H9 (cell line): ENCODE results near the gene HAUS8. TPM values are rescaled to one million over a fixed set of nuclear protein-coding genes. Genes with fewer than 3 reads are reported as not detected.

Source experiments
- DNase-seq: peaks from one replicate; pipeline ENCODE4 v3.0.0-alpha.2; 2017
- H2AFZ ChIP-seq: one replicate; pipeline ENCODE4 v1.6.1; 2013; ENCODE audit warnings: mild to moderate bottlenecking, low read length, control low read depth, moderate library complexity
- H2AK5ac ChIP-seq: 2 replicates; pipeline ENCODE4 v1.6.1; 2013; ENCODE audit warnings: low read length, control low read depth, mixed read lengths; ENCODE audit not compliant: insufficient read length
- H2BK120ac ChIP-seq: one replicate; pipeline ENCODE4 v1.6.1; 2013; ENCODE audit warnings: low read depth, mild to moderate bottlenecking, low read length, control low read depth, inconsistent platforms; ENCODE audit not compliant: poor library complexity, severe bottlenecking
- H2BK12ac ChIP-seq: 2 replicates; pipeline ENCODE4 v1.6.1; 2013; ENCODE audit warnings: low read length, control low read depth, mixed read lengths, low read depth; ENCODE audit not compliant: insufficient read length
- H2BK15ac ChIP-seq: 2 replicates; pipeline ENCODE4 v1.6.1; 2013; ENCODE audit warnings: low read depth, low read length, control low read depth
- H2BK20ac ChIP-seq: one replicate; pipeline ENCODE4 v1.6.1; 2013; ENCODE audit warnings: low read depth, mild to moderate bottlenecking, low read length, control low read depth, inconsistent platforms; ENCODE audit not compliant: poor library complexity, severe bottlenecking
- H2BK5ac ChIP-seq: 2 replicates; pipeline ENCODE4 v1.6.1; 2013; ENCODE audit warnings: low read length, control low read depth, mixed read lengths; ENCODE audit not compliant: insufficient read length
- H3K14ac ChIP-seq: 2 replicates; pipeline ENCODE4 v1.6.1; 2013; ENCODE audit warnings: low read length, control low read depth; ENCODE audit not compliant: insufficient read depth
- H3K18ac ChIP-seq: 2 replicates; pipeline ENCODE4 v1.6.1; 2013; ENCODE audit warnings: low read depth, mild to moderate bottlenecking, mixed read lengths, low read length, control low read depth; ENCODE audit not compliant: insufficient read length
- H3K23ac ChIP-seq: 2 replicates; pipeline ENCODE4 v1.6.1; 2013; ENCODE audit warnings: low read length, control low read depth, mixed read lengths, low read depth; ENCODE audit not compliant: insufficient read length
- H3K23me2 ChIP-seq: 2 replicates; pipeline ENCODE4 v1.6.1; 2013; ENCODE audit warnings: low read depth, mild to moderate bottlenecking, mixed read lengths, low read length, control low read depth; ENCODE audit not compliant: insufficient read length, poor library complexity, severe bottlenecking
- H3K27ac ChIP-seq: 2 replicates; pipeline ENCODE4 v1.5.1; 2013; ENCODE audit warnings: low read length, control low read depth, mixed read lengths, low read depth; ENCODE audit not compliant: insufficient read length
- H3K27me3 ChIP-seq: 2 replicates; pipeline ENCODE4 v1.6.1; 2013; ENCODE audit warnings: low read length, control low read depth, inconsistent platforms; ENCODE audit not compliant: insufficient read depth
- H3K4ac ChIP-seq: 2 replicates; pipeline ENCODE4 v1.6.1; 2013; ENCODE audit warnings: low read depth, mild to moderate bottlenecking, control low read depth, inconsistent platforms, low read length, moderate library complexity
- H3K4me1 ChIP-seq: 2 replicates; pipeline ENCODE4 v1.6.1; 2013; ENCODE audit warnings: low read length, control low read depth, inconsistent platforms; ENCODE audit not compliant: insufficient read depth
- H3K4me2 ChIP-seq: 2 replicates; pipeline ENCODE4 v1.6.1; 2013; ENCODE audit warnings: low read length, control low read depth, mixed read lengths; ENCODE audit not compliant: insufficient read length, insufficient read depth
- H3K56ac ChIP-seq: 2 replicates; pipeline ENCODE4 v1.6.1; 2013; ENCODE audit warnings: low read depth, mild to moderate bottlenecking, mixed read lengths, low read length, control low read depth; ENCODE audit not compliant: insufficient read length
- H3K79me1 ChIP-seq: 2 replicates; pipeline ENCODE4 v1.6.1; 2013; ENCODE audit warnings: low read depth, mild to moderate bottlenecking, moderate library complexity, low read length, control low read depth, inconsistent platforms; ENCODE audit not compliant: insufficient read depth, poor library complexity, severe bottlenecking
- H3K79me2 ChIP-seq: 2 replicates; pipeline ENCODE4 v1.6.1; 2013; ENCODE audit warnings: low read length, control low read depth, inconsistent platforms; ENCODE audit not compliant: insufficient read depth
- H3K9ac ChIP-seq: 2 replicates; pipeline ENCODE4 v1.6.1; 2013; ENCODE audit warnings: low read length, control low read depth, mixed read lengths; ENCODE audit not compliant: insufficient read length; ENCODE audit errors: extremely low read depth
- H3K9me3 ChIP-seq: one replicate; pipeline ENCODE4 v1.6.1; 2013; ENCODE audit warnings: low read depth, low read length, inconsistent platforms; ENCODE audit not compliant: control insufficient read depth
- H3T11ph ChIP-seq: one replicate; pipeline ENCODE4 v1.6.1; 2013; ENCODE audit warnings: mild to moderate bottlenecking, low read length, control low read depth, inconsistent platforms
- H4K20me1 ChIP-seq: one replicate; pipeline ENCODE4 v1.6.1; 2013; ENCODE audit not compliant: control insufficient read depth, insufficient read length, insufficient read depth
- H4K5ac ChIP-seq: 2 replicates; pipeline ENCODE4 v1.6.1; 2013; ENCODE audit warnings: low read depth, mild to moderate bottlenecking, mixed read lengths, low read length, control low read depth; ENCODE audit not compliant: insufficient read length
- H4K8ac ChIP-seq: replicated peaks from 2 replicates; pipeline ENCODE4 v1.6.1; 2013; ENCODE audit warnings: low read length, control low read depth, mixed read lengths, low read depth; ENCODE audit not compliant: insufficient read length
- H4K91ac ChIP-seq: 2 replicates; pipeline ENCODE4 v1.6.1; 2013; ENCODE audit warnings: low read depth, mild to moderate bottlenecking, moderate library complexity, mixed read lengths, low read length, control low read depth; ENCODE audit not compliant: insufficient read length
- H3K27ac Mint-ChIP-seq, 3 experiments: 2 replicates in 2 of 3; 3 replicates in 1 of 3; pipeline ENCODE4 v1.8.0; 2020 to 2021; ENCODE audit warnings: mixed read lengths in 3 of 3, mild to moderate bottlenecking in 1 of 3, moderate library complexity in 1 of 3
- H3K27me3 Mint-ChIP-seq: 2 replicates; pipeline ENCODE4 v1.8.0; 2021; ENCODE audit warnings: low read depth, mild to moderate bottlenecking, moderate library complexity, mixed read lengths
- H3K36me3 Mint-ChIP-seq, 3 experiments: 2 replicates in 2 of 3; 3 replicates in 1 of 3; pipeline ENCODE4 v1.8.0; 2020 to 2021; ENCODE audit warnings: low read depth in 3 of 3, mixed read lengths in 3 of 3; ENCODE audit not compliant: insufficient read depth in 1 of 3
- H3K4me1 Mint-ChIP-seq, 2 experiments: 2 replicates each; pipeline ENCODE4 v1.8.0; 2020; ENCODE audit warnings: mixed read lengths in 2 of 2
- H3K4me3 Mint-ChIP-seq, 2 experiments: 2 replicates in 1 of 2; 3 replicates in 1 of 2; pipeline ENCODE4 v1.8.0; 2020 to 2021; ENCODE audit warnings: mild to moderate bottlenecking in 2 of 2, mixed read lengths in 2 of 2, moderate library complexity in 1 of 2
- H3K9me3 Mint-ChIP-seq, 2 experiments: 2 replicates in 1 of 2; 3 replicates in 1 of 2; pipeline ENCODE4 v1.8.0; 2020; ENCODE audit warnings: mild to moderate bottlenecking in 2 of 2, mixed read lengths in 2 of 2, moderate library complexity in 1 of 2
- WGBS: extraction: QIAGEN DNeasy Blood & Tissue Kit; methylation state at CpG from one replicate; pipeline ENCODE4 v1.1.7; 2013; ENCODE audit warnings: missing lambda C conversion rate, low lambda C conversion rate, mixed read lengths; ENCODE audit not compliant: insufficient read length; ENCODE audit errors: extremely low coverage; 5-methylcytosine and 5-hydroxymethylcytosine counted together
- total RNA-seq: library from RNA; stranded (reverse); gene quantifications from 2 replicates; pipeline ENCODE4 v1.2.1, GENCODE V29; 2021
- TF ChIP-seq, protein P1 (sequence below): fragments of 200-600 bp; sonication (generic); conservative IDR thresholded peaks from 3 replicates; pipeline ENCODE4 v1.8.0; 2021; ENCODE audit warnings: antibody characterized with exemption, mild to moderate bottlenecking

Gene HAUS8
- total RNA-seq, 1 experiment from 2014 or later: 27.8 TPM

DNA sequence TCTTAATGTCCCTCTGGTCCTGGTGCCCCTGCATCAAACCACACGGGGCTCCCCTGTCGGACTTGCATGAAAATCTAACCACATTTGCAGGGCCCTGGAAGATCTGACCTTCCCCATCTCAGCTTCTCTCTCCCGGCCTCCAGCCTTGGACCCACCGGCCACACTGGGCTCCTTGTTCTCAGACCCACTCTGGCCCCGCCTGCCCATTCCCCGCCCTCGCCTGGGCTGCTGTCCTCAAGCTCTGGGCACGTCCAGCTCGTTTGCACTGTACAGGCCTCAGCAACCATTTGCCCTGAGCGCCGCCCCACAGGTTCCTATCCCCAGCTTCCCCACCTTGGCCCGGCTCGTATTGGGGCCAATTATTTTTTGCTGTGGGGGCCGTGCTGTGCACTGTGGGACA, 10.9 kb upstream of the HAUS8 start:
- H2BK20ac ChIP-seq: no peak overlapping the region
- H3K36me3 Mint-ChIP-seq: peaks cover 8 to 10% (median 9%) of the 10 kb centered on the region in 3 experiments; a peak in 5 of 7 replicates
- H4K8ac ChIP-seq: no peak overlapping the region
- WGBS: no CpG with 5 or more reads among the region's 14 CpGs
- no peak for DNase-seq
- no peak overlapping the region for H3K18ac ChIP-seq
- H4K20me1 ChIP-seq: no peaks in the 10 kb centered on the region
- H4K91ac ChIP-seq: no peak overlapping the region
- no peak overlapping the region for H2AFZ ChIP-seq
- no peak overlapping the region for H2BK12ac ChIP-seq
- no peak overlapping the region for H2BK5ac ChIP-seq
- H3K27ac ChIP-seq: no peak overlapping the region
- no peak overlapping the region for H3K9ac ChIP-seq
- no peak overlapping the region for H4K5ac ChIP-seq
- no peaks in the 10 kb centered on the region for H3K9me3 ChIP-seq
- H3T11ph ChIP-seq: no peak overlapping the region
- H3K27me3 Mint-ChIP-seq: no peaks in the 10 kb centered on the region
- no peak overlapping the region for H3K4me3 Mint-ChIP-seq
- TF ChIP-seq, protein P1, sequence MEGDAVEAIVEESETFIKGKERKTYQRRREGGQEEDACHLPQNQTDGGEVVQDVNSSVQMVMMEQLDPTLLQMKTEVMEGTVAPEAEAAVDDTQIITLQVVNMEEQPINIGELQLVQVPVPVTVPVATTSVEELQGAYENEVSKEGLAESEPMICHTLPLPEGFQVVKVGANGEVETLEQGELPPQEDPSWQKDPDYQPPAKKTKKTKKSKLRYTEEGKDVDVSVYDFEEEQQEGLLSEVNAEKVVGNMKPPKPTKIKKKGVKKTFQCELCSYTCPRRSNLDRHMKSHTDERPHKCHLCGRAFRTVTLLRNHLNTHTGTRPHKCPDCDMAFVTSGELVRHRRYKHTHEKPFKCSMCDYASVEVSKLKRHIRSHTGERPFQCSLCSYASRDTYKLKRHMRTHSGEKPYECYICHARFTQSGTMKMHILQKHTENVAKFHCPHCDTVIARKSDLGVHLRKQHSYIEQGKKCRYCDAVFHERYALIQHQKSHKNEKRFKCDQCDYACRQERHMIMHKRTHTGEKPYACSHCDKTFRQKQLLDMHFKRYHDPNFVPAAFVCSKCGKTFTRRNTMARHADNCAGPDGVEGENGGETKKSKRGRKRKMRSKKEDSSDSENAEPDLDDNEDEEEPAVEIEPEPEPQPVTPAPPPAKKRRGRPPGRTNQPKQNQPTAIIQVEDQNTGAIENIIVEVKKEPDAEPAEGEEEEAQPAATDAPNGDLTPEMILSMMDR: no peak
- no peaks in the 10 kb centered on the region for H3K23me2 ChIP-seq
- no peak overlapping the region for H3K56ac ChIP-seq
- H3K14ac ChIP-seq: no peak overlapping the region
- no peaks in the 10 kb centered on the region for H3K79me1 ChIP-seq
- H3K79me2 ChIP-seq: peaks cover 8% of the 10 kb centered on the region; the same call in 1 of the 2 replicates
- H3K9me3 Mint-ChIP-seq: no peaks in the 10 kb centered on the region
- no peak overlapping the region for H2BK15ac ChIP-seq
- H3K4ac ChIP-seq: no peak overlapping the region
- no peak overlapping the region for H3K4me2 ChIP-seq
- no peak overlapping the region for H2AK5ac ChIP-seq
- H3K27me3 ChIP-seq: no peaks in the 10 kb centered on the region
- H3K4me1 Mint-ChIP-seq: peaks cover 0 to 8% of the 10 kb centered on the region in 2 experiments; a peak in 2 of 4 replicates
- no peaks in the 10 kb centered on the region for H3K4me1 ChIP-seq
- H3K27ac Mint-ChIP-seq: no peak overlapping the region
- H2BK120ac ChIP-seq: no peak overlapping the region
- H3K23ac ChIP-seq: no peak overlapping the region
